HepG2 (cell line): Measurements from ENCODE around the gene UBE2D3. TPM values are rescaled to one million over a fixed set of nuclear protein-coding genes. Genes with fewer than 3 reads are reported as not detected.

Source experiments
- FOXP1 ChIP-seq, 2 experiments: fragments of 450-650 bp in 1 of 2; IDR thresholded peaks; 2 replicates each; pipeline ENCODE4 v1.6.1; 2017 to 2018; ENCODE audit warnings: antibody characterized with exemption in 1 of 2
- IKZF1 ChIP-seq: fragments of 450-650 bp; IDR thresholded peaks from 2 replicates; pipeline ENCODE4 v1.7.1; 2016
- KDM5B ChIP-seq: sonication (generic); formaldehyde crosslinking; IDR thresholded peaks from 2 replicates; pipeline ENCODE4 v1.4.0; 2020; ENCODE audit warnings: missing genetic modification reagents, mild to moderate bottlenecking, borderline replicate concordance
- MIER2 ChIP-seq: IDR thresholded peaks from 2 replicates; pipeline ENCODE4 v1.6.1; 2016; ENCODE audit warnings: missing biosample characterization, missing genetic modification reagents
- MXI1 ChIP-seq: IDR thresholded peaks from 3 replicates; pipeline ENCODE4 v1.6.1; 2012; ENCODE audit warnings: low read depth, low read length, inconsistent platforms, borderline replicate concordance
- POLR2A ChIP-seq, 2 experiments: IDR thresholded peaks; 2 replicates each; pipeline ENCODE4 v1.6.1; 2011; ENCODE audit warnings: low read depth in 2 of 2, low read length in 2 of 2, mild to moderate bottlenecking in 1 of 2, moderate library complexity in 1 of 2; ENCODE audit not compliant: insufficient read depth in 1 of 2
- RBFOX2 ChIP-seq: fragments of 200-400 bp; formaldehyde crosslinking; IDR thresholded peaks from 2 replicates; pipeline ENCODE4 v1.6.1; 2017; ENCODE audit warnings: low read depth, mild to moderate bottlenecking, low read length
- SMC3 ChIP-seq: IDR thresholded peaks from 2 replicates; pipeline ENCODE4 v1.6.1; 2011; ENCODE audit warnings: low read length, improper control_type of control experiment
- USF2 ChIP-seq, 2 experiments: sonication (generic) in 1 of 2; formaldehyde crosslinking in 1 of 2; IDR thresholded peaks; 2 replicates each; pipeline versions ENCODE4 v1.5.1 to v1.6.1; 2011 to 2020; ENCODE audit warnings: borderline replicate concordance in 1 of 2, low read depth in 1 of 2, low read length in 1 of 2, mild to moderate bottlenecking in 1 of 2, missing genetic modification reagents in 1 of 2, moderate library complexity in 1 of 2
- ZMAT3 ChIP-seq: sonication (generic); formaldehyde crosslinking; conservative IDR thresholded peaks from 2 replicates; pipeline ENCODE4 v1.7.0; 2021; ENCODE audit warnings: missing genetic modification reagents
- ZNF142 ChIP-seq: sonication (generic); formaldehyde crosslinking; IDR thresholded peaks from 2 replicates; pipeline ENCODE4 v1.4.0; 2020; ENCODE audit warnings: missing genetic modification reagents
- ZNF446 ChIP-seq: sonication (generic); formaldehyde crosslinking; IDR thresholded peaks from 2 replicates; pipeline ENCODE4 v1.5.0; 2020; ENCODE audit warnings: mild to moderate bottlenecking, missing genetic modification reagents
- ZNF563 ChIP-seq: sonication (generic); formaldehyde crosslinking; IDR thresholded peaks from 2 replicates; pipeline ENCODE4 v1.8.0; 2022; ENCODE audit warnings: mild to moderate bottlenecking, moderate library complexity, missing genetic modification reagents
- ZNF720 ChIP-seq: sonication (generic); formaldehyde crosslinking; IDR thresholded peaks from 2 replicates; pipeline ENCODE4 v1.4.0; 2020; ENCODE audit warnings: missing genetic modification reagents
- polyA plus RNA-seq, 8 experiments: library from polyadenylated mRNA; depleted of rRNA in 3 of 8; stranded (reverse) in 7 of 8; unstranded in 1 of 8; fragments of >200 nt; fragmentation: Illumina TruSeq in 4 of 8; extraction: Trizol in 4 of 8; gene quantifications; 2 replicates each; pipeline versions ENCODE4 v1.2.1 to v1.2.3, GENCODE V29; 2011 to 2016; ENCODE audit warnings: low read depth in 4 of 8, missing spikeins in 1 of 8, mixed read lengths in 1 of 8; ENCODE audit not compliant: insufficient read depth in 1 of 8
- total RNA-seq, 5 experiments: library from RNA; depleted of rRNA; stranded (reverse); fragments of >200 nt; fragmentation: Illumina TruSeq; extraction: Trizol; gene quantifications; 2 replicates each; pipeline ENCODE4 v1.2.3, GENCODE V29; 2016; ENCODE audit warnings: low read depth in 1 of 5
- TF ChIP-seq, protein P1 (sequence below): sonication (generic); formaldehyde crosslinking; IDR thresholded peaks from 2 replicates; pipeline ENCODE4 v1.5.0; 2020; ENCODE audit warnings: missing genetic modification reagents
- TF ChIP-seq, protein P2 (sequence below): sonication (generic); formaldehyde crosslinking; IDR thresholded peaks from 2 replicates; pipeline ENCODE4 v1.5.0; 2020; ENCODE audit warnings: missing genetic modification reagents
- TF ChIP-seq, protein P3 (sequence below): sonication (generic); formaldehyde crosslinking; conservative IDR thresholded peaks from 2 replicates; pipeline ENCODE4 v1.8.0; 2022; ENCODE audit warnings: mild to moderate bottlenecking, moderate library complexity, missing genetic modification reagents

UBE2D3 gene
- total and polyA plus RNA-seq, 2 of the 13 experiments (the other 11 are each of a cell fraction or from before 2014, with no cell fraction given): 224 to 293 TPM

DNA sequence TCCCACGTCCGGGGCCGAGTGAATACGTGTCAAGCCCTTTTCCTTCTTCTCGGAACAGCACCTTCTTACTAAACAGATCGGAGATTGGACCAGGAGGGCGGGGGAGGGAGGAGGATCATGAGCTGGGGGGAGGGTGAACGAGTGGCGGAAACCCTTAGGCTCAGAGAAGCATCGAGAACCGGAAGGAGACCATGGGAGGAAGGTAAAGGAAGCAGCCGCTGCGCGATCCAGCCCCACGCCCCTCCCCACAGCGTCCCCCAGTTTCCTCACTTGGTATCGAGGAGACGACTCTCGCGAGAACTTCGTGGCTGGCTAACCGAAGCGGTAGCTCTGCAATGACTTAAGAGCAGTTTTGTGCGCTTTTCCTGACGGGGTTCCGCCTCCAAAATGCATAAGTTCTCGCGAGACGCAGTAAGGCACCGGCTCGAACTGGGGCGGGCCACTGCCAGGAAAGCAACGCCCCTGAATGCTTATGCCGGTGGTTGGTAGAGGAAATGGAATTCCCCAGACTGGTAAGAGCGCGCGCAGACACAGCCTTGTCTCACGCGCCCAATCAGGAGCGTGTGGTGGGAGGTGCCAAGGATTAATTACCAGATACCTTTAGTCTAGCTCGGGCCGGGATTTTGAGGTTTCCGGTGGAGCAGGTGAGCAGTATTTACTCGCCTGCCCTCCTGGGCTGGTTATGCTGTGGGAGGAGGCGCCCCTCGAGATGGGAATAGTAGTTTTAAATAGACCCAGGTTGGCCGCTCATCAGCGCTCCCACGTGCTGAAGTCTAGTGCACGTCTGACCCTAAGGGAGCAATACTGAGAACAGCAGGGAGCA is 534 bp upstream of the UBE2D3 start (continued):
- TF ChIP-seq POLR2A (IDR thresholded peaks at IDR 0.05; ENCODE audit: insufficient read depth in 1 of 2, low read depth in 2 of 2, low read length in 2 of 2) (peak; percentile 56 to 89; a peak in 3 of 4 replicates), MIER2 (no peak), SMC3 (no peak), ZNF446 (CRISPR knock-in tag) (no peak), IKZF1 (no peak), KDM5B (CRISPR knock-in tag) (no peak; the same call in 1 of the 2 replicates), MXI1 (peak; percentile 63; the same call in 1 of the 3 replicates), FOXP1 (IDR thresholded peaks at IDR 0.05) (no peak), FOXP1 (CRISPR knock-in tag; IDR thresholded peaks at IDR 0.05) (no peak; the same call in none of the 2 replicates), RBFOX2 (no peak), ZMAT3 (no peak; the same call in none of the 2 replicates), ZNF142 (CRISPR knock-in tag) (no peak), ZNF563 (CRISPR knock-in tag) (no peak; the same call in 1 of the 2 replicates), USF2 (IDR thresholded peaks at IDR 0.05; ENCODE audit: low read depth, low read length) (peak; percentile 17; the same call in 1 of the 2 replicates), USF2 (CRISPR knock-in tag; IDR thresholded peaks at IDR 0.05; ENCODE audit: borderline replicate concordance) (no peak), ZNF720 (CRISPR knock-in tag) (no peak)
- TF ChIP-seq, protein P1, sequence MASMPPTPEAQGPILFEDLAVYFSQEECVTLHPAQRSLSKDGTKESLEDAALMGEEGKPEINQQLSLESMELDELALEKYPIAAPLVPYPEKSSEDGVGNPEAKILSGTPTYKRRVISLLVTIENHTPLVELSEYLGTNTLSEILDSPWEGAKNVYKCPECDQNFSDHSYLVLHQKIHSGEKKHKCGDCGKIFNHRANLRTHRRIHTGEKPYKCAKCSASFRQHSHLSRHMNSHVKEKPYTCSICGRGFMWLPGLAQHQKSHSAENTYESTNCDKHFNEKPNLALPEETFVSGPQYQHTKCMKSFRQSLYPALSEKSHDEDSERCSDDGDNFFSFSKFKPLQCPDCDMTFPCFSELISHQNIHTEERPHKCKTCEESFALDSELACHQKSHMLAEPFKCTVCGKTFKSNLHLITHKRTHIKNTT (CRISPR knock-in tag): no peak
- TF ChIP-seq, protein P2, sequence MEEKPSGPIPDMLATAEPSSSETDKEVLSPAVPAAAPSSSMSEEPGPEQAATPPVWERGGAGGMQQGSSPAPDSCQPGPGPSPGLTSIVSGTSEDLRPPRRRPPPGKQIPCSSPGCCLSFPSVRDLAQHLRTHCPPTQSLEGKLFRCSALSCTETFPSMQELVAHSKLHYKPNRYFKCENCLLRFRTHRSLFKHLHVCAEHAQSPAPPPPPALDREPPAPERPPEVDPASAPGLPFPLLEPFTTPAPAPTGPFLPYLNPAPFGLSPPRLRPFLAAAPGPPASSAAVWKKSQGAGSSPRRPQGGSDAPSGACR (CRISPR knock-in tag): 0 out of 2 replicates have a peak, but pooled peaks have one; percentile 38
- TF ChIP-seq, protein P3, sequence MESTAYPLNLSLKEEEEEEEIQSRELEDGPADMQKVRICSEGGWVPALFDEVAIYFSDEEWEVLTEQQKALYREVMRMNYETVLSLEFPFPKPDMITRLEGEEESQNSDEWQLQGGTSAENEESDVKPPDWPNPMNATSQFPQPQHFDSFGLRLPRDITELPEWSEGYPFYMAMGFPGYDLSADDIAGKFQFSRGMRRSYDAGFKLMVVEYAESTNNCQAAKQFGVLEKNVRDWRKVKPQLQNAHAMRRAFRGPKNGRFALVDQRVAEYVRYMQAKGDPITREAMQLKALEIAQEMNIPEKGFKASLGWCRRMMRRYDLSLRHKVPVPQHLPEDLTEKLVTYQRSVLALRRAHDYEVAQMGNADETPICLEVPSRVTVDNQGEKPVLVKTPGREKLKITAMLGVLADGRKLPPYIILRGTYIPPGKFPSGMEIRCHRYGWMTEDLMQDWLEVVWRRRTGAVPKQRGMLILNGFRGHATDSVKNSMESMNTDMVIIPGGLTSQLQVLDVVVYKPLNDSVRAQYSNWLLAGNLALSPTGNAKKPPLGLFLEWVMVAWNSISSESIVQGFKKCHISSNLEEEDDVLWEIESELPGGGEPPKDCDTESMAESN (CRISPR knock-in tag): peak; percentile 61; the same call in 1 of the 2 replicates
